Measurements from ENCODE around the gene SLC25A52. TPM values are rescaled to one million over a fixed set of nuclear protein-coding genes. Genes with fewer than 3 reads are reported as not detected.

Gene SLC25A52
- total RNA-seq, 1 experiment from 2014 or later, result not detected

- Mint-ChIP-seq H3K27me3 (ENCODE audit: low read depth) (no peaks in the 10 kb centered on the region), H3K27ac (peak overlapping the region in 1 of 3 experiments; percentile 29; a peak in 1 of 7 replicates), H3K36me3 (ENCODE audit: insufficient read depth in 1 of 3, low read depth in 3 of 3) (no peaks in the 10 kb centered on the region), H3K4me1 (peaks cover 0 to 8% of the 10 kb centered on the region in 2 experiments; a peak in 2 of 4 replicates), H3K9me3 (no peaks in the 10 kb centered on the region; a peak in 1 of 5 replicates), H3K4me3 (no peak overlapping the region; a peak in 1 of 5 replicates)
- H4K8ac ChIP-seq (replicated peaks; ENCODE audit: insufficient read length, low read depth, low read length), result no peak overlapping the region
- H3K4ac ChIP-seq (ENCODE audit: low read depth, low read length), result no peak overlapping the region
- no peak overlapping the region for H2BK120ac ChIP-seq (ENCODE audit: low read depth, low read length, poor library complexity, severe bottlenecking)
- H4K20me1 ChIP-seq (ENCODE audit: control insufficient read depth, insufficient read depth, insufficient read length), result no peaks in the 10 kb centered on the region
- H4K91ac ChIP-seq (ENCODE audit: insufficient read length, low read depth, low read length), result no peak overlapping the region
- H3K9me3 ChIP-seq (ENCODE audit: control insufficient read depth, low read depth, low read length), result no peaks in the 10 kb centered on the region
- no peak overlapping the region for H3K4me2 ChIP-seq (ENCODE audit: insufficient read depth, insufficient read length, low read length)
- H3K79me1 ChIP-seq (ENCODE audit: insufficient read depth, low read depth, low read length, poor library complexity, severe bottlenecking), result no peaks in the 10 kb centered on the region
- H2AFZ ChIP-seq (ENCODE audit: low read length), result no peak overlapping the region
- H3K9ac ChIP-seq (ENCODE audit: extremely low read depth, insufficient read length, low read length), result no peak overlapping the region
- no peaks in the 10 kb centered on the region for H3K27me3 ChIP-seq (ENCODE audit: insufficient read depth, low read length)
- H3K18ac ChIP-seq (ENCODE audit: insufficient read length, low read depth, low read length), result no peak overlapping the region
- H4K5ac ChIP-seq (ENCODE audit: insufficient read length, low read depth, low read length), result no peak overlapping the region
- H2BK5ac ChIP-seq (ENCODE audit: insufficient read length, low read length), result no peak overlapping the region
- H2BK15ac ChIP-seq (ENCODE audit: low read depth, low read length), result no peak overlapping the region
- TF ChIP-seq CTCF (conservative IDR thresholded peaks at IDR 0.05), result no peak
- no CpG with 5 or more reads among the region's 10 CpGs for WGBS (ENCODE audit: extremely low coverage, insufficient read length, low lambda C conversion rate)
- H3K14ac ChIP-seq (ENCODE audit: insufficient read depth, low read length), result no peak overlapping the region
- H3K79me2 ChIP-seq (ENCODE audit: insufficient read depth, low read length), result no peaks in the 10 kb centered on the region
- no peak for DNase-seq
- no peak overlapping the region for H2BK12ac ChIP-seq (ENCODE audit: insufficient read length, low read depth, low read length)
- H3K23me2 ChIP-seq (ENCODE audit: insufficient read length, low read depth, low read length, poor library complexity, severe bottlenecking), result no peaks in the 10 kb centered on the region
- H3K23ac ChIP-seq (ENCODE audit: insufficient read length, low read depth, low read length), result no peak overlapping the region
- H3K4me1 ChIP-seq (ENCODE audit: insufficient read depth, low read length), result no peaks in the 10 kb centered on the region; the same call in 1 of the 2 replicates
- no peak overlapping the region for H3K56ac ChIP-seq (ENCODE audit: insufficient read length, low read depth, low read length)
- no peak overlapping the region for H3T11ph ChIP-seq (ENCODE audit: low read length)
- no peak overlapping the region for H3K27ac ChIP-seq (ENCODE audit: insufficient read length, low read depth, low read length)
- no peak overlapping the region for H2AK5ac ChIP-seq (ENCODE audit: insufficient read length, low read length)
- H2BK20ac ChIP-seq (ENCODE audit: low read depth, low read length, poor library complexity, severe bottlenecking), result no peak overlapping the region
Observed at GRCh38 chr18:31789409-31789808, 28.7 kb upstream of the SLC25A52 start.
